Stimulated activated naive CD8-positive, alpha-beta T cell treated with anti-CD3 and anti-CD28 coated beads, Interleukin-15, Interleukin-2, amounts not matched to agents 100 U/mL and 50 U/mL, for 24 hours (primary cell): Measurements from ENCODE around the gene PUS1.

Experiments
- ATAC-seq: fragments of 150-1000 bp; cut with Tn5 transposase; one replicate; pipeline ENCODE4 v1.10.0; 2021
- DNase-seq: peaks from one replicate; pipeline ENCODE4 v3.0.0; 2021

Gene PUS1

GRCh38 chr12:131902332-131903241 is 26.5 kb upstream of the PUS1 start:
- DNase-seq (no peak), ATAC-seq (no peak)

- ATAC-seq, result no peak
- DNase-seq, result no peak
These were observed 25.5 kb upstream of the PUS1 start for GRCh38 chr12:131903270-131904255.

GRCh38 chr12:131904346-131904745 is 24.7 kb upstream of the PUS1 start:
- ATAC-seq (no peak), DNase-seq (no peak)

- DNase-seq (no peak), ATAC-seq (no peak)
These were observed 23.9 kb upstream of the PUS1 start for GRCh38 chr12:131905081-131905629.

GRCh38 chr12:131905630-131906091 is 23.4 kb upstream of the PUS1 start:
- ATAC-seq (no peak), DNase-seq (no peak)

DNA sequence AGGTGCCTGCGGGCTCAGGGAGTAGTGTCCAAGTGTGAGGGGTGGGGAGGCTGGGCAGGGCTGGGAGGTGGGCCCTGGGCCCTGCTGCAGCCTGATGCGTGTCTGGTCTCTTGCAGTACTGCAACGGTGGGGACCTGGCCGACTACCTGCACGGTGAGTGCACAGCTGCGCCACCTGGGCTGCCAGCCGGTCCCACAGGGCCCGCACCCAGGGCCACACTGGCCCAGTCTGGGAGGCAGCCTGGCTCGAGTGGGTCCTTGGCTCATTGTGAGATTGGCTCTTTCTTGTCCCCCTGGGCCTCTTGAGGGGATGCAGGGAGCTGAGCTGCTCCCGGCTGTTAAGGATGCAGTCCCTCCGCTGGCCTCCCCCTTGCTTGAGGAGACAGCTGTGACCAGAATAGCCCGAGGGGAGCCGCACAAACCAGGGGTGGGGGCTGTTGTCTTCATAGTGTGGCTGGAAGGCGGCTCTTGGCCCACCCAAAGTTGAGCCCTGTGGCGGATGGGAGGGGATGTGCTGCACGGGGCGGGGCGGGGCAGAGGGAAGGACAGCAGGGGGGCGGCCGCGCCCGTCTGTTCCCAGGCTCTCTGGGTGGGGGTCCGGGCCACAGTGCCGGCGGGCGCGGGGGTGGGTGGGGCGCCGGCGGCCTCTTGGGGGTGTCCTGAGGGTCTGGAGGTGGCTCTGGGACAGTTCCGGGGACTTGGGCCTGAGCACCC is 21.5 kb upstream of the PUS1 start:
- ATAC-seq (no peak), DNase-seq (no peak)

DNA sequence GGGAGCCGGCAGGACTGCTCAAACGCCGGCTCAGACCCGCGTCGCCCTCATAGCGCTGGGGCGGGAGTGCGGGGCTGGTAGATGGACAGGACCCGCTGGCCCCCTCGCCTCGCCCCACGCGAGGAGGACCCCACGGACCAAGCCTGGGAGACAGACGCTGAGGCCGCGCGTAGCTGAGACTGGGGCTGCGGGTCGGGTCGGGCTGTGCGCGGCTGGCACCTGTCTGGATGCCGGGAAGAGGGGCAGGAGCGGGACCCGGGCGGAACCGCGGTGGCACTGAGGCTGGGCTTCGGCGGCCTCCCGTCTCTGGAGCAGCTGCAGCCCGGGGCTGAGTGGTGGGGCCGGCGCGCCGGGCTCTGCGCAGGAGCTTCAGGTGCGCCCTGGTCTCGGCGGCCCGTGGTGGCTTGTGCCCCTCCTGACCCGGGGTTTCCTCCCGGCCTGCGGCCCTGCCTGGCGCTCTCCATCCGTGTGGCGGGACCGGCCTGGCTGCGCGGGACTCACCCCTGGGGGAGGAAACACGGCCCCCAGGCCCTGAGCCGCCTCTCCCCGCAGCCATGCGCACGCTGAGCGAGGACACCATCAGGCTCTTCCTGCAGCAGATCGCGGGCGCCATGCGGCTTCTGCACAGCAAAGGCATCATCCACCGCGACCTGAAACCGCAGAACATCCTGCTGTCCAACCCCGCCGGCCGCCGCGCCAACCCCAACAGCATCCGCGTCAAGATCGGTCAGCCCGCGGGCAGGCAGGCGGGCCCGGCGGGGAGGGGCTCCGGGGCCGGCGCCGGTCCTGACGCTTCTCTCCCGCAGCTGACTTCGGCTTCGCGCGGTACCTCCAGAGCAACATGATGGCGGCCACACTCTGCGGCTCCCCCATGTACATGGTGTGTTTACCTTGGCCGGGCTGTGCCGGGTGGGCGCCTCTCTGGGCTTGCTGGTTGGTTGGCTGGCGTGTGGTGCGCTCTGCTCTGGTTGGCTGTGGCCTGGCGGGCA is 20.7 kb upstream of the PUS1 start:
- no peak for ATAC-seq
- no peak for DNase-seq

DNA sequence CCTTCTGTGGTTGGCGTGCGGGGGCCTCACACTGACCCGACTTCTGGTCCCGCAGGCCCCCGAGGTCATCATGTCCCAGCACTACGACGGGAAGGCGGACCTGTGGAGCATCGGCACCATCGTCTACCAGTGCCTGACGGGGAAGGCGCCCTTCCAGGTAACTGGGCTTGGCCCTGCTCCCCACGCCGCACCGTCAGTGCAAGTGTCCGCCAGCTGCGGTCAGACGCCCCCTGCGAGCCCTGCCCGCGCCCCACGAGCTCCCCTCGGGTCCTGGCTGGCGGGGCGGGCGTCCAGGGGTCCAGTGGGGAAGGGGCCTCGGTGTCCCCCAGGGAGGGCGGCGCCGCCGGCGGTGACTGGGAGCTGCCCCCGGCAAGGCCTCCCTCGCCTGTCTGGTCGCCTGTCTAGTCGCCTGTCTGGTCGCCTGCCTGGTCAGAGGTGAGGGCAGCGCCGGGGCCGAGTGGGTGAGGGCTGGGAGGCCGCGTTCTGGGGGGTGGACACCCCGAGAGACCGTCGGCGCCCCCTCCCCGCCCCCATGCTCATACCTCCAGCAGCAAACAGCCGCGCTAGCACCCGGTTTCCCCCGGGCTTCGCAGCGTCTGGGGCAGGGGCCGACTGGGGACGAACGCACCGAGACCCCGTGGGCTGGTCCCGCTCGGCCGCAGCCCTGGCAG is 19.9 kb upstream of the PUS1 start:
- ATAC-seq (no peak), DNase-seq (no peak)

DNA sequence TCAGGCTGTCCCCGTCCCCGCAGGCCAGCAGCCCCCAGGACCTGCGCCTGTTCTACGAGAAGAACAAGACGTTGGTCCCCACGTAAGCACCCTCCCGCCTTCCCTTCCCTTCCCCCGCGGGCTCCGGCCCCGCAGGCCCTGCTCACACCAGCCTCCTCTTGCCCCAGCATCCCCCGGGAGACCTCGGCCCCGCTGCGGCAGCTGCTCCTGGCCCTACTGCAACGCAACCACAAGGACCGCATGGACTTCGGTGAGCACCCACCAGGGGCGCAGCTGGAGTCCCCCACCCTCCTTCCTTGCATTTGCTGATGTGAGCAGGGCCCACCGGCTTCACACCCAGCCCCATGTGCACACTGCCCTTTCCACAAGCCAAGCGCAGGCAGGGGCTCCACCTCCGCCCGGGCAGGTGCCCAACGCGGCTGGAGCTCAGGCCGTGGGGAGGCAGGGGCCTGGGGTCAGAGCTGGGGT is 19.3 kb upstream of the PUS1 start:
- DNase-seq, result no peak

GRCh38 chr12:131910302-131911027 is 18.6 kb upstream of the PUS1 start:
- ATAC-seq, result no peak
- DNase-seq, result no peak

More for the DNA sequence above, 19.3 kb upstream of the PUS1 start:
- no peak for ATAC-seq

DNA sequence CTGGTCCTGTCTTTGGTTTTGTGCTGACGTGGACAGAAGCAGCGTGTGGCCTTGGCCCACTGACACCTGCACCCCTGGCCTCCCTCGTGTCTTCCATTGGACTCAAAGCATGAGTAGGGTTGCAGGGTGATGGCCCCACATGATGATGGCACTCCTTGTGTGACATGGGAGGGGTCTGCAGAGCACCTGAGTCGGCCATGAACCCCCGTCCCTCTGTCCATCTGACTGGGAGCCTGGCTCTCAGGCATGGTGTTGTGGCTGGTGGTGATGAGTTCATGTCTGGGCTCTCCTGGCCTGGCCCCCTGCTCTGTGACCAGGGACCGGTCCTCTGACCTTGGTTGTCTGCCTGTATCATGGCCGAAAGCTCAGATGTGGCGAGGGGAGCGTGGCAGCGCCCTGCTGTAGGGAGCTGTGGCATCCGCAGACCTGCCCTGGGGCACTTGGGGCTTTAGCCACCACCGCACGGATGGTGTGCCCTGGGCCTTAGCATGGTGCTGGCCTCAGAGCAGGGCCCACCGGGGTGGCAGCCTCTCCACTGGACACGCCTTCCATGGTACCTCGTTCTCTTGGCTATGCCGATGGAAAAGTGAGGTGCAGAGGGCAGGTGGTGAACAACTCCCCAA is 17.9 kb upstream of the PUS1 start:
- ATAC-seq (no peak), DNase-seq (no peak)

GRCh38 chr12:131911851-131912477 is 17.1 kb upstream of the PUS1 start:
- DNase-seq, result no peak
- ATAC-seq, result no peak

GRCh38 chr12:131912518-131913274 is 16.4 kb upstream of the PUS1 start:
- DNase-seq (no peak), ATAC-seq (no peak)

GRCh38 chr12:131913666-131914065 is 15.4 kb upstream of the PUS1 start:
- DNase-seq (no peak), ATAC-seq (no peak)

- ATAC-seq (no peak), DNase-seq (no peak)
These were observed 14.8 kb upstream of the PUS1 start for GRCh38 chr12:131914179-131914702.

DNA sequence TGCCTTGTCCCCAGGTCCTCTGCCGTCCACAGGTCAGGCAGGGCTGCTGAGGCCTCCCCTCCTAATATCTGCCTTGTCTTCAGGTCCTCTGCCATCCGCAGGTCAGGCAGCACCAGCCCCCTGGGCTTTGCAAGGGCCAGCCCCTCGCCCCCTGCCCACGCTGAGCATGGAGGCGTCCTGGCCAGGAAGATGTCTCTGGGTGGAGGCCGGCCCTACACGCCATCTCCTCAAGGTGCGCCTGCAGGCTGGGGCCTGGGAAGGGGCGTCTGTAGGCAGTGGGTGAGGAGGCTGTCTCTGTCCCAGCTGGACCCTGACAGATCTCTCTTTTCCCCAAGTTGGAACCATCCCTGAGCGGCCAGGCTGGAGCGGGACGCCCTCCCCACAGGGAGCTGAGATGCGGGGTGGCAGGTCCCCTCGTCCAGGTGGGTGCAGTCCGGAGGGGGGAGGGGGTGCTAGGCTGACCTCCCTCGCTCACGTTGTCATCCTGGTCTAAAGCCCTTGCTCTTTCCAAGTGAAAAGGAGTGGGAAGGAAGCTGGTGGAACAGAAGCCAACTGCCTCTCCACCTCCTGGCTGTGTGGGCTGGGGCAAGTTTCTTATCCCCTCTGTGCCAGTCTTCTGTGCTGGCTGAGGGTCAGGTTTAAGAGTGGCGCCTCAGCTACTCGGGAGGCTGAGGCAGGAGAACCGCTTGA is 13.9 kb upstream of the PUS1 start:
- DNase-seq (no peak), ATAC-seq (no peak)

DNA sequence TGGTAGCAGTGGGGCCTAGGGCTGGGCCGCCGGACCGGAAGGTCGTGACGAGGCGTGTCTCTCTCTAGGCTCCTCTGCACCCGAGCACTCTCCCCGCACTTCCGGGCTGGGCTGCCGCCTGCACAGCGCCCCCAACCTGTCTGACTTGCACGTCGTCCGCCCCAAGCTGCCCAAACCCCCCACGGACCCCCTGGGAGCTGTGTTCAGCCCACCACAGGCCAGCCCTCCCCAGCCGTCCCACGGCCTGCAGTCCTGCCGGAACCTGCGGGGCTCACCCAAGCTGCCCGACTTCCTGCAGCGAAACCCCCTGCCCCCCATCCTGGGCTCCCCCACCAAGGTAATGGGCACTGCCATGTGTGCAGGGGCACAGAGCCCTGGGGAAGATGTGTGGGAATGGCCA is 13.3 kb upstream of the PUS1 start:
- ATAC-seq, result no peak

More for the DNA sequence above, 13.3 kb upstream of the PUS1 start:
- DNase-seq, result no peak
